Measurements from ENCODE around the gene ZNF780B.

ZNF780B gene

GRCh38 chr19:40035996-40036395, 20.0 kb downstream of the ZNF780B start:
- no peak for DNase-seq

- no peak for DNase-seq
These were observed 22.0 kb downstream of the ZNF780B start for GRCh38 chr19:40033989-40034560.

- no peak for DNase-seq
These were observed 29.4 kb downstream of the ZNF780B start for GRCh38 chr19:40026597-40026970.

GRCh38 chr19:40025938-40026596, 30.0 kb downstream of the ZNF780B start:
- no peak for DNase-seq

GRCh38 chr19:40023969-40024368, 32.1 kb downstream of the ZNF780B start:
- DNase-seq, result no peak

GRCh38 chr19:40013991-40014390, 42.0 kb downstream of the ZNF780B start:
- no peak for DNase-seq

- DNase-seq, result no peak
These were observed 46.4 kb downstream of the ZNF780B start for GRCh38 chr19:40009674-40010073.

GRCh38 chr19:40006273-40006691, 49.7 kb downstream of the ZNF780B start:
- DNase-seq, result no peak

- no peak for DNase-seq
These were observed 50.2 kb downstream of the ZNF780B start for GRCh38 chr19:40005691-40006272.

- DNase-seq, result no peak
These were observed 57.5 kb downstream of the ZNF780B start for GRCh38 chr19:39998501-39998900.

- no peak for DNase-seq
These were observed 58.3 kb downstream of the ZNF780B start for GRCh38 chr19:39997638-39998216.

- peak; percentile 94 for DNase-seq
These were observed 59.0 kb downstream of the ZNF780B start, which contains the start of gene ZNF546 for GRCh38 chr19:39996811-39997637. TSS of gene ZNF546 (plus strand) at chr19:39997060. CDS start at chr19:39998327, 1,267 bp downstream.

GRCh38 chr19:39996218-39996810, 59.7 kb downstream of the ZNF780B start:
- DNase-seq, result peak; percentile 55

- peak; percentile 5 for DNase-seq
These were observed 60.2 kb downstream of the ZNF780B start for GRCh38 chr19:39995794-39996193.

GRCh38 chr19:39994361-39994760, 61.7 kb downstream of the ZNF780B start:
- DNase-seq, result no peak

GRCh38 chr19:39993605-39994004, 62.4 kb downstream of the ZNF780B start:
- no peak for DNase-seq

GRCh38 chr19:39987596-39987995, 68.4 kb downstream of the ZNF780B start:
- no peak for DNase-seq

GRCh38 chr19:39987167-39987566, 68.9 kb downstream of the ZNF780B start:
- no peak for DNase-seq

- DNase-seq, result no peak
These were observed 69.4 kb downstream of the ZNF780B start for GRCh38 chr19:39986643-39987042.

GRCh38 chr19:39983695-39984300, 72.2 kb downstream of the ZNF780B start:
- no peak for DNase-seq

GRCh38 chr19:39982883-39983282, 73.1 kb downstream of the ZNF780B start:
- no peak for DNase-seq
